Hepatocyte (in vitro differentiated cells): ENCODE results near the gene FAM24B. TPM values are rescaled to one million over a fixed set of nuclear protein-coding genes. Genes with fewer than 3 reads are reported as not detected.

Experiments
- DNase-seq: peaks from one replicate; pipeline ENCODE4 v3.0.0-alpha.2; 2016; ENCODE audit warnings: low spot score
- H2AFZ ChIP-seq: fragments of 200-600 bp; sonication (generic); 2 replicates; pipeline ENCODE4 v1.6.0; 2016; ENCODE audit warnings: antibody characterized with exemption, mild to moderate bottlenecking
- H3K27ac ChIP-seq: fragments of 200-600 bp; sonication (generic); 2 replicates; pipeline ENCODE4 v1.5.1; 2016; ENCODE audit warnings: mild to moderate bottlenecking
- H3K27me3 ChIP-seq: fragments of 200-600 bp; sonication (generic); 2 replicates; pipeline ENCODE4 v1.6.1; 2016
- H3K36me3 ChIP-seq: fragments of 200-600 bp; sonication (generic); replicated peaks from 2 replicates; pipeline ENCODE4 v1.5.1; 2016; ENCODE audit warnings: low read depth; ENCODE audit not compliant: insufficient read depth
- H3K4me1 ChIP-seq: fragments of 200-600 bp; sonication (generic); 2 replicates; pipeline ENCODE4 v1.5.1; 2016; ENCODE audit warnings: mild to moderate bottlenecking, moderate library complexity; ENCODE audit not compliant: insufficient read depth
- H3K4me2 ChIP-seq: fragments of 200-600 bp; sonication (generic); 2 replicates; pipeline ENCODE4 v1.6.0; 2016
- H3K4me3 ChIP-seq: fragments of 200-600 bp; sonication (generic); 2 replicates; pipeline ENCODE4 v1.5.1; 2016; ENCODE audit warnings: mild to moderate bottlenecking
- H3K79me2 ChIP-seq: fragments of 200-600 bp; sonication (generic); 2 replicates; pipeline ENCODE4 v1.6.0; 2017; ENCODE audit warnings: mild to moderate bottlenecking
- H3K9me2 ChIP-seq: fragments of 200-600 bp; sonication (generic); replicated peaks from 2 replicates; pipeline ENCODE4 v1.6.0; 2017; ENCODE audit warnings: mild to moderate bottlenecking; ENCODE audit not compliant: insufficient read depth
- H3K9me3 ChIP-seq: fragments of 200-600 bp; sonication (generic); 2 replicates; pipeline ENCODE4 v1.5.1; 2016; ENCODE audit warnings: low read depth, mild to moderate bottlenecking
- H4K20me1 ChIP-seq: fragments of 200-600 bp; sonication (generic); 2 replicates; pipeline ENCODE4 v1.6.0; 2016; ENCODE audit warnings: mild to moderate bottlenecking; ENCODE audit not compliant: insufficient read depth, poor library complexity, severe bottlenecking
- CTCF ChIP-seq: fragments of 200-600 bp; sonication (generic); IDR thresholded peaks from 2 replicates; pipeline ENCODE4 v1.5.1; 2016; ENCODE audit warnings: antibody characterized with exemption, mild to moderate bottlenecking; ENCODE audit not compliant: poor library complexity
- EZH2 ChIP-seq: fragments of 200-600 bp; sonication (generic); IDR thresholded peaks from 2 replicates; pipeline ENCODE4 v1.6.1; 2016; ENCODE audit warnings: antibody characterized with exemption, mild to moderate bottlenecking, borderline replicate concordance
- EZH2phosphoT487 ChIP-seq: fragments of 200-600 bp; sonication (generic); IDR thresholded peaks from one replicate; pipeline ENCODE4 v1.6.1; 2018; ENCODE audit warnings: antibody characterized with exemption, mild to moderate bottlenecking, low read depth, moderate library complexity; ENCODE audit not compliant: unreplicated experiment, severe bottlenecking
- WGBS: methylation state at CpG from one replicate; pipeline ENCODE4 v1.1.6; 2016; ENCODE audit warnings: low lambda C conversion rate; ENCODE audit errors: missing lambda C conversion rate; 5-methylcytosine and 5-hydroxymethylcytosine counted together
- polyA plus RNA-seq: library from polyadenylated mRNA; unstranded; fragments of >200 nt; fragmentation: Nextera tagmentation; extraction: Ambion mirVana; gene quantifications from 2 replicates; pipeline ENCODE4 v1.2.1, GENCODE V29; 2016
- total RNA-seq: library from RNA; depleted of rRNA; stranded (reverse); fragments of >200 nt; gene quantifications from 2 replicates; pipeline ENCODE4 v1.2.3, GENCODE V29; 2014

Gene FAM24B
- total and polyA plus RNA-seq, 2 experiments from 2014 or later: not detected

DNA sequence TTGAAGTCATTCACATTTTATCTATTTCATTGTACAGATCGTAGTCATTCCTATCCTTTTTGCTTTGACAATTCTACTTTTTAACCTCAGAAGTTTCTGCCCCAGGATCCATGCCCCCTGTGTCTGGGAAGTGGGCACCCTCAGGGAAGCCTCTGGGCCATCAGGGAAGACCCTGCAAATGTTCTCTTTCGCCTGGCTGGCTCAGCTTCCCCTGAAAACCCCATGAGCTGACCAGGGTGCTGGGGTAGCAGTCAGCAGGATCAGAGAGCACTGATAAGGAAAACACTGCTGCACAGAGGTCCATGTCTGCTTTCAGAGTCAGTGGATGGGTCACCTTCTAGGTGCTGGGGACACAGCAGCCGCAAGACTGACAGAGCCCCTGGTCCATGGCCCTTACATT is 57.6 kb downstream of the FAM24B start:
- Histone ChIP-seq H4K20me1 (no peaks in the 10 kb centered on the region), H3K36me3 (no peaks in the 10 kb centered on the region), H3K4me2 (no peak overlapping the region), H3K9me2 (no peaks in the 10 kb centered on the region), H3K27me3 (no peaks in the 10 kb centered on the region), H3K79me2 (no peaks in the 10 kb centered on the region), H3K4me3 (no peak overlapping the region), H3K9me3 (no peaks in the 10 kb centered on the region), H3K4me1 (no peaks in the 10 kb centered on the region), H3K27ac (no peak overlapping the region), H2AFZ (no peak overlapping the region)
- TF ChIP-seq EZH2phosphoT487 (no peak), EZH2 (no peak)
- DNase-seq: no peak
- WGBS: 88% methylated on average over 3 of the region's 3 CpGs

GRCh38 chr10:122815458-122815857 is 63.9 kb downstream of the FAM24B start:
- Histone ChIP-seq H3K9me2 (no peaks in the 10 kb centered on the region), H2AFZ (no peak overlapping the region), H3K27ac (no peak overlapping the region)

GRCh38 chr10:122814493-122814892 is 64.9 kb downstream of the FAM24B start:
- TF ChIP-seq CTCF (no peak), EZH2 (no peak)
- Histone ChIP-seq H3K36me3 (no peaks in the 10 kb centered on the region), H3K79me2 (no peaks in the 10 kb centered on the region), H3K27me3 (no peaks in the 10 kb centered on the region), H2AFZ (no peak overlapping the region), H3K4me1 (no peaks in the 10 kb centered on the region), H3K9me3 (no peaks in the 10 kb centered on the region), H4K20me1 (no peaks in the 10 kb centered on the region), H3K27ac (no peak overlapping the region), H3K9me2 (no peaks in the 10 kb centered on the region), H3K4me2 (no peak overlapping the region), H3K4me3 (no peak overlapping the region)
- whole genome bisulfite sequencing: 89% methylated on average over 2 of the region's 2 CpGs
- DNase-seq: no peak

More at GRCh38 chr10:122815458-122815857, 63.9 kb downstream of the FAM24B start:
- no peaks in the 10 kb centered on the region for H4K20me1 ChIP-seq
- TF ChIP-seq EZH2 (no peak), CTCF (no peak), EZH2phosphoT487 (no peak)
- no peaks in the 10 kb centered on the region for H3K27me3 ChIP-seq
- no peak overlapping the region for H3K4me2 ChIP-seq
- WGBS: 66% methylated on average over 5 of the region's 5 CpGs
- no peaks in the 10 kb centered on the region for H3K79me2 ChIP-seq
- H3K9me3 ChIP-seq: no peaks in the 10 kb centered on the region
- H3K36me3 ChIP-seq: no peaks in the 10 kb centered on the region
- no peaks in the 10 kb centered on the region for H3K4me1 ChIP-seq
- H3K4me3 ChIP-seq: no peak overlapping the region
- DNase-seq: no peak

GRCh38 chr10:122812751-122813150 is 66.6 kb downstream of the FAM24B start:
- DNase-seq: no peak
- H3K4me3 ChIP-seq: no peak overlapping the region
- H3K27me3 ChIP-seq: no peaks in the 10 kb centered on the region
- no peaks in the 10 kb centered on the region for H3K79me2 ChIP-seq
- no peak overlapping the region for H2AFZ ChIP-seq
- 85% methylated on average over 4 of the region's 4 CpGs for WGBS
- no peaks in the 10 kb centered on the region for H3K4me1 ChIP-seq
- no peaks in the 10 kb centered on the region for H3K9me3 ChIP-seq
- H4K20me1 ChIP-seq: no peaks in the 10 kb centered on the region
- no peaks in the 10 kb centered on the region for H3K36me3 ChIP-seq
- H3K9me2 ChIP-seq: no peaks in the 10 kb centered on the region
- TF ChIP-seq EZH2phosphoT487 (no peak), CTCF (no peak), EZH2 (no peak)
- no peak overlapping the region for H3K4me2 ChIP-seq
- H3K27ac ChIP-seq: no peak overlapping the region
